ENCODE results near the gene FEM1C.
"Not testable (repeated sequence)": the region's sequence is repeated elsewhere in the genome, so short reads cannot be mapped to it uniquely, and the experiment has no call there.

The FEM1C gene

GRCh38 chr5:115520191-115520590 is 24.4 kb downstream of the FEM1C start:
- no peak for DNase-seq (ENCODE audit: low spot score)

DNA sequence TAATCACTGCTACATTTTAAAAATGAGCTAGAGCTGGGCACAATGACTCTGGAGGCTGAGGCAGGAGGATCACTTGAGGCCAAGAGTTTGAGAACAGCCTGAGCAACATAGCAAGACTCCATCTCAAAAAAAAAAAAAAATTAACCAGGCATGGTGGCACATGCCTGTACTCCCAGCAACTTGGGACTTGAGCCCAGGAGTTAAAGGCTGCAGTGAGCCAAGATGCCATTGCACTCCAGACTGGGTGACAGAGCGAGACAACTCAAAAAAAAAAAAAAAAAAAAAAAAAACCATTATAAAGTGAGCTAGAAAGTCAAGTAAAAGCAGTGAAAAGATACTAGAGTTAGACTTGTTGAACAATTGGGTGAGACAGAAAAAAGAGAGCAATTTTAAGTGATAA is 28.2 kb downstream of the FEM1C start:
- no peak for DNase-seq (ENCODE audit: low spot score)

GRCh38 chr5:115514220-115514619 is 30.4 kb downstream of the FEM1C start:
- DNase-seq (ENCODE audit: low spot score) = no peak

- no peak for DNase-seq (ENCODE audit: low spot score)
Measured at GRCh38 chr5:115511632-115512031, 32.9 kb downstream of the FEM1C start.

GRCh38 chr5:115510145-115510645 is 34.4 kb downstream of the FEM1C start:
- DNase-seq (ENCODE audit: low spot score) = no peak

- DNase-seq (ENCODE audit: low spot score) = no peak
Measured at GRCh38 chr5:115509547-115509946, 35.0 kb downstream of the FEM1C start.

- DNase-seq (ENCODE audit: low spot score) = no peak
Measured at GRCh38 chr5:115507681-115508080, 36.9 kb downstream of the FEM1C start.

GRCh38 chr5:115503420-115503819 is 41.2 kb downstream of the FEM1C start:
- no peak for DNase-seq (ENCODE audit: low spot score)

GRCh38 chr5:115501464-115502210 is 42.9 kb downstream of the FEM1C start:
- DNase-seq (ENCODE audit: low spot score) = no peak

- DNase-seq (ENCODE audit: low spot score) = no peak
Measured at GRCh38 chr5:115500225-115500624, 44.4 kb downstream of the FEM1C start.

DNA sequence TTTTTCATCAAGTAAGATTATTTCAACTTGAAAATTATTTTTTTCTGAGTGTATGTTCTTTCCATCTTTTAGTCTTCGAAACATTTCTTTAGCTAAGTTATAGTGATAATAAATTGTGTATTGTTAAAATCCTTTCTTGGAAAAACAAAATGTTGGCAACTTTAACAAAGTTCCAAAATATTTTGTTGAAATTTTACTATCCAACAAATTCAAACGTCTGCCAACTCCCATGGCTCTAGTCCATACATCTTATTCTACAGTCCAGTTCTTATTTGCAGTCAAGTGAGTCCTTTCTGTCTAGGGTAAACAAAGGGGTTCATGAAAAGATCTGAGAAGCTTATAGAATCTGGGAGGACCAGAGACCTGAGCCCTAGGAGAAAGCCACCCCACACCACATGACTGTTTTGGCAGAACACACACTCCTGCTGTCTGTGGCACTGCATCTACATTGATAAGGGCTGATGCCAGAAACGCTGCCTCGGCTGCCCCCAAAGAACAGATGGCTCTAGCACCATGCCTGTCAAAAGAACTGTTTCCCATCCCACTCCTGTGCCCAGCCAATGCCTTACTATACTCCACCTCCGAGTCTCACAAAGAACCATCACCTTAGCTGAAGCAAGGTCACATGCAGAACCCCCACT is 47.5 kb downstream of the FEM1C start:
- no peak for DNase-seq (ENCODE audit: low spot score)

DNA sequence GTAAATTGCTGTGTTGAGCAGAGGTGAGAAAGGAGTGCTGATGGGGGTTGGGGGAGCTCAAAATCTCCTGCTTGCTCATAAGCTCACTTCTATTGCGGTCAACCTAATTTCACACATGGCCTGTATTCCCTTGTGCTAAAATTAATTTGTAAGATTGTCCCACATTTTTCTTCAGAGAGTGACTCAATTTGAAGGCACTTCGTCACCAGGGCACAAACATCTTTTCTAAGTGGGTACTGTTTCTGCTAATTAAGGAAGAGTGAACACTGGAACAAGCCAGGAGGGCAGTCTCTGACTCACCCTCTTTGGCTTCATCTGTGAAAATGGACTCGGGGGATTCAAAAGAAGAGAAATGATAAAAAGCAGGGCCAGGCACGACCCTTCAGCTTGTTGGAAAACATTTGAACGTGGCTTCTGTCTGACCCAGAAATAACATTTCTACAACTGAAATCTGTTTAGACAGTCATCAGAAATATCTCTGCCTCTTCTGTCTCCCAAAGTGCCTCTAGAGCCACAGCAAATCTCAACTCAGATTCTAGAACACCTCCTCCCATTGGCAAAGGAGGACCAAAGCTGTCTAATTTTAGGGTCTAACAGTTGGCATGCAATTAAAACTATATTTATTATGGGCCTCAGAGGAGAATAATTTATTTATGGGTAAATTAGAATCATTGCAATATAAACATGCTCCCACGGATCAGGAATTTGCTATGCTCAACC is 49.8 kb downstream of the FEM1C start:
- DNase-seq (ENCODE audit: low spot score) = peak; percentile 5

DNA sequence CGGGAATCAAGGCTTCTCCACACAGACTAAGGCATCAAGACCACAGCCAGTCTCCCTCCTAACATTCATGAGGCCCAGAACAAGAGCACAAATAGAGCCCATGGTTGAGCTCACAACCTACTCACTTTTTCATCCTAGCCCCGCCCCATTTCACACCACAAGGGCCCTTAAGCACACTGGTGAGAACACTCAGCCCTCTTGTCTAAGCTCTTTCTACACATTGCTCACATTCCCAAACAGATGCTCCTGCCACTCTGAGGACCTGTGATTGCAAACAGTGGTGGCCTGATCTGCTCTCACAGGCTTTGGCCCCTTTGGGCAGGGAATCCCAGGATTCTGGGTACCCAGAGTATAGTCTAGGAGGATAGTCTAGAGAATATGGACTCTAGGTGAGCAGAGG is 54.0 kb downstream of the FEM1C start:
- no peak for DNase-seq (ENCODE audit: low spot score)

DNA sequence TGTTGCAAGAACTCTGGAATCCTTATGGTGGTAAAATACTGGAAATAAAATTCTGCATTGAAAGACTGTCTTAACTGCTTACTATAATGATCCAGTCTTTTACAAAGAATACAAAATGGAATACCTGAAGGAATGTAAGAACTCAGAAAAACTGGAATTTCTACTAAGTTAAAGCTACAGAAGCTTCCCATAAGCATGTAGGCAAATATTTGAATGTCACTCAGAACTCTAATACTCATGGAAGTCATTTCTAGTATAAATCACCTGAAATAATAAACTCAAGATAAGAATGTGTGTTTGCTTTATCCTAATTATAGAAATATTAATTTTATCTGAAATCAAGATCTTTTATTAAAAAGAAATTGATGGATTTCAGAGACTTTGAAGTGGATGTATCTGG is 54.8 kb downstream of the FEM1C start:
- no peak for DNase-seq (ENCODE audit: low spot score)

DNA sequence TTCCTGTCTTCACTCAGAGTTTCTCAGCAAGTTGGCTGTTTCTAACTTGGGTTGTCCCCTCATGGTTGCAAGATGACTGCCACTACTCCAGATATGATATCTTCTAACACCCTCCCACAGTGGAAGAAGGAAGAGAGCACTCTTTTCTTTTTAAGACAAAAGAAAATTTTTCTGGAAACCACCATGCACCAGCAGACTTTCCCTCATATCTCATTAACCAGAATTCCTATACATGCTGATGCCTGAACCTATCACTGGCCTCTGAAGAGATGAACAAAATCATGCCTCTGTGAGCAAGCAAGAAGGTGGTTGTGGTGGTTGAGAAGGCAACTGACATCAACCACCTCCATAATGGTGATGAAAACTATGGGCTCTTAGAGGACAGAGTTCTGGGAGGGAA is 56.8 kb downstream of the FEM1C start:
- DNase-seq (ENCODE audit: low spot score) = no peak

DNA sequence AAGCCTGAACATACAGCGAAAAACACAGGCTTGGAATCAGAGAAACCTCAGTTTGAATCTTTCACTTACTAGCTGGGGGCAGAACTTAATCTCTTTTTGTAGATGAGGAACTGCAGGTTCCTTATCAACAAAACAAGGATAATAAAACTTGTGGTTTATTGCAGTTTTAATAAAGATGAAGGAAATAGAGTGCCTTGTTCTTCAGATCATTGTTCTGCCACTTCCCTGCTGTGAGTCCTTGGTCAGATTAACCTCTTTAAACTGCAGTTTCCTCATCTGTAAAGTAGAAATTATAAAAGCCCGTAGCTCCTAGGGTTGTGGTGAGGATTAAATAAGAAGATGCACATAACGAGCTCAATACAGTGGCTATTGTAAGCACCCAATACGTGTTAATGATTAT is 57.4 kb downstream of the FEM1C start:
- no peak for DNase-seq (ENCODE audit: low spot score)

DNA sequence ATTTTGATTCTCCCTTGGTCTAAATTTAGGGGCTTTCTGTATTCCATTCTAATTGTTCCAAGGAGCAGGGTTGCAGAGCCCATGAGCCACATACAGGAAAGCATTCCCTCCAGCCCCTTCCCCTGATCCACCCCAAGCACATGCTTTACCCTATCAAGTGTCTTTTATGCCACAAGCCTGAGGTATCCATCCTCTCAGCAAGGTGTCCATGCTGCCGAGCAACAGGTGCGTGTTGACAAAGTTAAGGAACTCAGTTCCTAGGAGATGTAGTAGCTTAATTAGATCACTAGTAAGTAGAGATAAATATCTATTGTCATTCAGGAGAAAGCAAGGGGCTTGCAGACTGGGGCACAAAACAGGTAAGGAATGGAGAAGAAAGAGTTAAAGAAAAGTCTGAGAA is 57.8 kb downstream of the FEM1C start:
- no peak for DNase-seq (ENCODE audit: low spot score)

DNA sequence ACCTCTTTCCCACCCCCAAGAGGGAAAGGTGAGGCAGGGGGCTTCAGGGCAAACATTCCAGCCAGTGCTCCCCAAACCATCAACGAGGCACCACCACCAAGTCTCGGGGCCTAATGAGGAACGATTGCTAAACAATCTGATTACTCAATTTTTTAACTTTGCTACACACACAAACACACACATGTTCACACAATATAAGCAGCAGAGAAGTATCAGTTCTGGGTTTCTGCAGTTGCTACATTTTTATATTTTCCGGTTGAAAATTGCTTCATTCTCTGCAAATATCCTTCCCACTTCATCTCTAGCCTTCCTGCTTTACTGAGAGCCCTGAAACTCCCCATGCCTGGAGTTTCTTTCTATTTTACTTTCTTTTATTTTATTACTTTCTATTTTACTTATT is 60.2 kb downstream of the FEM1C start:
- no peak for DNase-seq (ENCODE audit: low spot score)

DNA sequence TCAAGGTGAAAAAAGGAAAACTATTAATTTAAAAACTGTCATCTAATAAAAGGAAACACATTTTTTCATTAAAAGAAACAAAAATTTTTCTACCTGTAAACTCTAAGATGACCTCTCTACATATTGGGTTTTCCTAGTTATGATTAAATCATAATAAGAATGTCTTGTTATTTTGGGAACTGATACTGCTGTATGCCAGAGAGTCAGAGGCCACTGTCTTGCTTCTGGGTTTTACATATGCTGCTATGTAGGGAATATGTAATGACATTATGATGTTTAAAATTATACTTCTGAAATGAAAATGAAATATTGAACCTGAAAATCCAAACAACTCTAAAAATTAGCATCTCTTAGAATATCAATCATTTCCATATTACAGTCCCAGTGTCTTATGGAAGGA is 63.7 kb downstream of the FEM1C start:
- no peak for DNase-seq (ENCODE audit: low spot score)

DNA sequence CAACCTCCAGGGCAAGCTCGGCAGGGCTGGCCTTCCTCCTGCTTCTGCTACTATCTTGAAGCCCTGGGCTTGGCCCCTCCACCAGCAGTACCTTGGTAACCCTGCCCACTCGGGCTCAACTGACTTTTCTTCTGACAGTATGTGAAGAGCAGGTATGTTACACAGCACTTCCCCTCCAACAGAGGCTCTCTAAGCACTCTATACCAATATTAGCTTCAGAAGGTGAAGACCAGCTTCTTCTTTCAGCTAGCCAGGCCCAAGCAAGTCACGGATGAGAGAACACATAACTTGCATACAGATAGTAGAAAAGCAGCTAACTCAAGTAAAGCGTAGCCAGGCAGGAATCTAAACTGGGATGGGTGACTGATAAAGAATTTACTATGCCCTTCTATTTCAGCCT is 64.3 kb downstream of the FEM1C start:
- peak; percentile 49 for DNase-seq (ENCODE audit: low spot score)

GRCh38 chr5:115479166-115479873 is 65.3 kb downstream of the FEM1C start:
- not testable (repeated sequence) for DNase-seq (ENCODE audit: low spot score)

GRCh38 chr5:115478281-115478680 is 66.3 kb downstream of the FEM1C start:
- no peak for DNase-seq (ENCODE audit: low spot score)

Measured in kidney tubule cell (primary cell).